Astrocyte (in vitro differentiated cells and primary cell): ENCODE measurements around the gene PARG.
"Not testable (repeated sequence)": the region's sequence is repeated elsewhere in the genome, so short reads cannot be mapped to it uniquely, and the experiment has no call there.

ENCODE experiments used
- CTCF ChIP-seq: IDR thresholded peaks from 2 replicates; pipeline ENCODE4 v1.5.1; 2011; ENCODE audit warnings: low read depth, mild to moderate bottlenecking, inconsistent platforms, low read length, moderate library complexity; ENCODE audit not compliant: insufficient read depth
- EZH2 ChIP-seq: IDR thresholded peaks from 2 replicates; pipeline ENCODE4 v1.6.1; 2012; ENCODE audit warnings: mild to moderate bottlenecking, low read length, inconsistent platforms; ENCODE audit not compliant: insufficient read depth

- not testable (repeated sequence) for TF ChIP-seq CTCF, EZH2
These were observed 19.8 kb downstream of the PARG start for GRCh38 chr10:49922041-49922440.
